Testis (tissue), 2 donors: Measurements from ENCODE around the gene TPSD1.

Experiments used
- POLR2A ChIP-seq: fragments of 450-650 bp; IDR thresholded peaks from one replicate; pipeline ENCODE4 v1.6.1; 2017; ENCODE audit warnings: antibody characterized with exemption, mild to moderate bottlenecking, moderate library complexity
- TF ChIP-seq, protein P1 (sequence below), 3 experiments: fragments of 450-650 bp in 2 of 3; fragments of 200-600 bp in 1 of 3; sonication (generic) in 1 of 3; IDR thresholded peaks; one replicate each; pipeline ENCODE4 v1.5.1; 2016 to 2019; ENCODE audit warnings: antibody characterized with exemption in 3 of 3, mild to moderate bottlenecking in 2 of 3, moderate library complexity in 1 of 3

DNA sequence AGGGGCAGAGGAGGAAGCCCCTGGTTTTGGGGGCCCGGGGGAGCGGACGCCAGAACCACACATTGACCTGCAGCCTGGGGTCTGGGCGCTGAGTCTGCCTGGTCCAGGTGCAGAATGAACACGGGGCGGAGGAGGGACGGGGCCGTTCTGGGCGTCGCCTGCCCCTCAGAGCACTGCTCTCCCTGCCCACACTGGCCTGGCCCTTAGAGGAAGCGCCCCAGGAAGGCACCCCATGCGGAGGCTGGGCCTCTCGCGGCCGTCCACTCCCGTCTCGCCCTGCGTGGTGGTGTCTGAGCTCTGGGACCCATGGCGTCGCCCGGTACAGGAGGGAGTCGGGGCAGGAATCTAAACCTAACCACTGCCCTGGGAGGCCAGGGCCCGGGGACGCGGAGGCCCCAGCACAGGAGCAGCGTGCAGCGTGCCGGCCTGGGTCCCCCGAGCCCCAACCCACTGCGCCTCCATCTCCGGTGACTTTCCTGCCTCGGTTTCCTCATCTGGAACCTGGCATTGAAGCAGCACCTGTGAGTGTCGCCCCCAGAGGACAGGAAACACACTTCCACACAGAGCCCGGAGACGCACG is 4.3 kb downstream of the TPSD1 start:
- TF ChIP-seq POLR2A = no peak
- TF ChIP-seq, protein P1, sequence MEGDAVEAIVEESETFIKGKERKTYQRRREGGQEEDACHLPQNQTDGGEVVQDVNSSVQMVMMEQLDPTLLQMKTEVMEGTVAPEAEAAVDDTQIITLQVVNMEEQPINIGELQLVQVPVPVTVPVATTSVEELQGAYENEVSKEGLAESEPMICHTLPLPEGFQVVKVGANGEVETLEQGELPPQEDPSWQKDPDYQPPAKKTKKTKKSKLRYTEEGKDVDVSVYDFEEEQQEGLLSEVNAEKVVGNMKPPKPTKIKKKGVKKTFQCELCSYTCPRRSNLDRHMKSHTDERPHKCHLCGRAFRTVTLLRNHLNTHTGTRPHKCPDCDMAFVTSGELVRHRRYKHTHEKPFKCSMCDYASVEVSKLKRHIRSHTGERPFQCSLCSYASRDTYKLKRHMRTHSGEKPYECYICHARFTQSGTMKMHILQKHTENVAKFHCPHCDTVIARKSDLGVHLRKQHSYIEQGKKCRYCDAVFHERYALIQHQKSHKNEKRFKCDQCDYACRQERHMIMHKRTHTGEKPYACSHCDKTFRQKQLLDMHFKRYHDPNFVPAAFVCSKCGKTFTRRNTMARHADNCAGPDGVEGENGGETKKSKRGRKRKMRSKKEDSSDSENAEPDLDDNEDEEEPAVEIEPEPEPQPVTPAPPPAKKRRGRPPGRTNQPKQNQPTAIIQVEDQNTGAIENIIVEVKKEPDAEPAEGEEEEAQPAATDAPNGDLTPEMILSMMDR (IDR thresholded peaks at IDR 0.05) = no peak
